Measurements from ENCODE around the gene ABCA1.

- TF ChIP-seq, protein P1, sequence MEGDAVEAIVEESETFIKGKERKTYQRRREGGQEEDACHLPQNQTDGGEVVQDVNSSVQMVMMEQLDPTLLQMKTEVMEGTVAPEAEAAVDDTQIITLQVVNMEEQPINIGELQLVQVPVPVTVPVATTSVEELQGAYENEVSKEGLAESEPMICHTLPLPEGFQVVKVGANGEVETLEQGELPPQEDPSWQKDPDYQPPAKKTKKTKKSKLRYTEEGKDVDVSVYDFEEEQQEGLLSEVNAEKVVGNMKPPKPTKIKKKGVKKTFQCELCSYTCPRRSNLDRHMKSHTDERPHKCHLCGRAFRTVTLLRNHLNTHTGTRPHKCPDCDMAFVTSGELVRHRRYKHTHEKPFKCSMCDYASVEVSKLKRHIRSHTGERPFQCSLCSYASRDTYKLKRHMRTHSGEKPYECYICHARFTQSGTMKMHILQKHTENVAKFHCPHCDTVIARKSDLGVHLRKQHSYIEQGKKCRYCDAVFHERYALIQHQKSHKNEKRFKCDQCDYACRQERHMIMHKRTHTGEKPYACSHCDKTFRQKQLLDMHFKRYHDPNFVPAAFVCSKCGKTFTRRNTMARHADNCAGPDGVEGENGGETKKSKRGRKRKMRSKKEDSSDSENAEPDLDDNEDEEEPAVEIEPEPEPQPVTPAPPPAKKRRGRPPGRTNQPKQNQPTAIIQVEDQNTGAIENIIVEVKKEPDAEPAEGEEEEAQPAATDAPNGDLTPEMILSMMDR (IDR thresholded peaks at IDR 0.05) = no peak
- no peak for TF ChIP-seq EP300 (IDR thresholded peaks at IDR 0.05)
- no peak for TF ChIP-seq POLR2A (IDR thresholded peaks at IDR 0.05)
These were observed 8.3 kb upstream of the ABCA1 start for GRCh38 chr9:104936291-104936690.
